Forelimb muscle (tissue), 1 donor: ENCODE measurements around the gene SH2D3C. TPM values are rescaled to one million over a fixed set of nuclear protein-coding genes. Genes with fewer than 3 reads are reported as not detected.
"Not testable (repeated sequence)": the region's sequence is repeated elsewhere in the genome, so short reads cannot be mapped to it uniquely, and the experiment has no call there.

ENCODE experiments used
- DNase-seq: peaks from one replicate; pipeline ENCODE4 v3.0.0-alpha.2; 2013; ENCODE audit warnings: low read depth
- polyA plus RNA-seq: library from polyadenylated mRNA; unstranded; fragments of 120-200 nt; gene quantifications from one replicate; pipeline ENCODE4 v1.2.1, GENCODE V29; 2013; ENCODE audit not compliant: insufficient read length

The SH2D3C gene
- polyA plus RNA-seq, 1 donor, result 16.5 TPM

- DNase-seq, result no peak
These were observed 7.7 kb upstream of the SH2D3C start, which contains the start of gene CDK9 for GRCh38 chr9:127785933-127786772. TSS of gene CDK9 (plus strand) at chr9:127786034. CDS start at chr9:127786149, 115 bp downstream.

GRCh38 chr9:127785023-127785932 is 6.8 kb upstream of the SH2D3C start:
- DNase-seq, result no peak

- DNase-seq, result no peak
These were observed 4.9 kb upstream of the SH2D3C start for GRCh38 chr9:127783111-127784008.

- no peak for DNase-seq
These were observed 3.3 kb upstream of the SH2D3C start for GRCh38 chr9:127781806-127782205.

- not testable (repeated sequence) for DNase-seq
These were observed 2.4 kb upstream of the SH2D3C start for GRCh38 chr9:127780909-127781308.

- DNase-seq, result no peak
These were observed 1.8 kb upstream of the SH2D3C start for GRCh38 chr9:127780126-127780885.

- no peak for DNase-seq
These were observed 893 bp upstream of the SH2D3C start for GRCh38 chr9:127779136-127779981.

GRCh38 chr9:127777368-127777980 is 992 bp downstream of the SH2D3C start:
- no peak for DNase-seq

- DNase-seq, result no peak
These were observed 1.6 kb downstream of the SH2D3C start for GRCh38 chr9:127776924-127777289.

GRCh38 chr9:127776195-127776923 is 2.1 kb downstream of the SH2D3C start:
- no peak for DNase-seq

GRCh38 chr9:127773981-127774380 is 4.5 kb downstream of the SH2D3C start:
- DNase-seq, result no peak

- DNase-seq, result no peak
These were observed 5.2 kb downstream of the SH2D3C start for GRCh38 chr9:127773272-127773671.

- DNase-seq, result no peak
These were observed 5.9 kb downstream of the SH2D3C start for GRCh38 chr9:127772603-127773002.

GRCh38 chr9:127771570-127772189 is 6.8 kb downstream of the SH2D3C start:
- no peak for DNase-seq

- peak; percentile 78 for DNase-seq
These were observed 7.4 kb downstream of the SH2D3C start for GRCh38 chr9:127770905-127771569.

GRCh38 chr9:127770583-127770904 is 7.9 kb downstream of the SH2D3C start:
- no peak for DNase-seq

- DNase-seq, result no peak
These were observed 8.4 kb downstream of the SH2D3C start for GRCh38 chr9:127769929-127770582.
